ENCODE data around the gene ADGRB3. TPM values are rescaled to one million over a fixed set of nuclear protein-coding genes. Genes with fewer than 3 reads are reported as not detected.

The ADGRB3 gene
- total RNA-seq, 1 donor from 2014 or later: 14.9 TPM

- no peak for DNase-seq (ENCODE audit: low spot score in 2 of 2, unreplicated experiment in 2 of 2)
- no peak for TF ChIP-seq CTCF (IDR thresholded peaks at IDR 0.05; ENCODE audit: unreplicated experiment)
- H3K4me1 Mint-ChIP-seq: no peaks in the 10 kb centered on the region
- no peak overlapping the region for H3K4me3 Mint-ChIP-seq
- no peak overlapping the region for H3K27ac Mint-ChIP-seq
- H3K27me3 Mint-ChIP-seq (ENCODE audit: low read depth): no peaks in the 10 kb centered on the region
- peaks cover 10% of the 10 kb centered on the region for H3K9me3 Mint-ChIP-seq
- no peaks in the 10 kb centered on the region for H3K36me3 Mint-ChIP-seq
These were observed 803.0 kb downstream of the ADGRB3 start for GRCh38 chr6:69438113-69438512.

Measured in mesothelial cell of epicardium (in vitro differentiated cells).